ENCODE data around the gene RTN4R. TPM values are rescaled to one million over a fixed set of nuclear protein-coding genes. Genes with fewer than 3 reads are reported as not detected.

Gene RTN4R
- polyA plus RNA-seq, 1 of the 3 experiments (the other 2 are of a cell fraction): 0.23 TPM

- no peaks in the 10 kb centered on the region for H4K20me1 ChIP-seq (ENCODE audit: insufficient read depth)
- no peak overlapping the region for H3K27ac ChIP-seq (ENCODE audit: low read depth in 2 of 2, low read length in 1 of 2)
- ChIA-PET CTCF (interaction anchor here (0.7 to 1.0 kb wide), 3 partner anchors 15 to 56 kb away, joined by 3 to 5 read pairs (median 3); no protein-coding TSS in a partner anchor), POLR2A (no interaction called here)
- H3K9me2 ChIP-seq: no peaks in the 10 kb centered on the region
- H3K27me3 ChIP-seq (ENCODE audit: insufficient read depth): no peaks in the 10 kb centered on the region
- DNase-seq: no peak
- 53% methylated on average over 7 of the region's 9 CpGs for WGBS (ENCODE audit: low lambda C conversion rate)
- H2AFZ ChIP-seq (ENCODE audit: low read depth): no peak overlapping the region
- H3K4me1 ChIP-seq (ENCODE audit: control insufficient read depth in 1 of 2, insufficient read depth in 2 of 2, low read depth in 1 of 2, low read length in 1 of 2): peaks cover 0 to 23% of the 10 kb centered on the region in 2 experiments; a peak in 2 of 4 replicates
- no peaks in the 10 kb centered on the region for H3K9me3 ChIP-seq
- H3K4me3 ChIP-seq (ENCODE audit: low read depth in 2 of 2, low read length in 1 of 2): no peak overlapping the region
- H3K79me2 ChIP-seq (ENCODE audit: insufficient read depth): no peaks in the 10 kb centered on the region
- TF ChIP-seq USF1 (IDR thresholded peaks at IDR 0.05; ENCODE audit: borderline replicate concordance, low read depth) (no peak), RCOR1 (IDR thresholded peaks at IDR 0.05; ENCODE audit: low read length) (no peak), GATA2 (CRISPR knock-in tag; IDR thresholded peaks at IDR 0.05) (no peak), ZBTB33 (IDR thresholded peaks at IDR 0.05; ENCODE audit: borderline replicate concordance, low read depth) (no peak), EZH2phosphoT487 (IDR thresholded peaks at IDR 0.05; ENCODE audit: borderline replicate concordance, low read depth) (no peak), TEAD4 (IDR thresholded peaks at IDR 0.05; ENCODE audit: borderline replicate concordance, insufficient read depth) (no peak), FOXM1 (IDR thresholded peaks at IDR 0.05; ENCODE audit: low read depth) (no peak), PBX3 (IDR thresholded peaks at IDR 0.05) (no peak), CHD2 (IDR thresholded peaks at IDR 0.05; ENCODE audit: low read length, partially characterized antibody) (no peak), FOXJ3 (CRISPR knock-in tag; IDR thresholded peaks at IDR 0.05) (no peak), RXRA (IDR thresholded peaks at IDR 0.05; ENCODE audit: borderline replicate concordance, low read depth) (no peak)
- no peaks in the 10 kb centered on the region for H3K36me3 ChIP-seq (replicated peaks in 1 of 2; ENCODE audit: control insufficient read depth in 1 of 2, insufficient read depth in 2 of 2, low read length in 1 of 2)
- H3K4me2 ChIP-seq: no peak overlapping the region
- no peak overlapping the region for H3K9ac ChIP-seq
- H3F3A ChIP-seq (replicated peaks; ENCODE audit: insufficient read depth): no peaks in the 10 kb centered on the region
Observed at GRCh38 chr22:20210473-20211059, 57.6 kb downstream of the RTN4R start.

- Histone ChIP-seq H3K36me3 (replicated peaks in 1 of 2; ENCODE audit: control insufficient read depth in 1 of 2, insufficient read depth in 2 of 2, low read length in 1 of 2) (no peaks in the 10 kb centered on the region), H3K9me3 (no peaks in the 10 kb centered on the region), H3K27ac (ENCODE audit: low read depth in 2 of 2, low read length in 1 of 2) (no peak overlapping the region), H3K4me2 (no peak overlapping the region), H3K79me2 (ENCODE audit: insufficient read depth) (no peaks in the 10 kb centered on the region), H3K9ac (no peak overlapping the region), H3K9me2 (no peaks in the 10 kb centered on the region), H4K20me1 (ENCODE audit: insufficient read depth) (no peaks in the 10 kb centered on the region), H3K4me1 (ENCODE audit: control insufficient read depth in 1 of 2, insufficient read depth in 2 of 2, low read depth in 1 of 2, low read length in 1 of 2) (peaks cover 0 to 23% of the 10 kb centered on the region in 2 experiments; a peak in 2 of 4 replicates), H3F3A (replicated peaks; ENCODE audit: insufficient read depth) (no peaks in the 10 kb centered on the region), H3K27me3 (ENCODE audit: insufficient read depth) (no peaks in the 10 kb centered on the region), H2AFZ (ENCODE audit: low read depth) (no peak overlapping the region), H3K4me3 (ENCODE audit: low read depth in 2 of 2, low read length in 1 of 2) (no peak overlapping the region)
- POLR2A ChIA-PET: no interaction called here
- 67% methylated on average over 1 of the region's 11 CpGs for WGBS (ENCODE audit: low lambda C conversion rate)
- no peak for DNase-seq
- TF ChIP-seq SIN3A (IDR thresholded peaks at IDR 0.05; ENCODE audit: borderline replicate concordance, low read depth, low read length) (no peak), USF1 (IDR thresholded peaks at IDR 0.05; ENCODE audit: borderline replicate concordance, low read depth) (no peak)
- CTCF ChIA-PET: interaction anchor here (0.9 to 1.2 kb wide), 3 partner anchors 29 to 56 kb away, joined by 3 to 6 read pairs (median 5); no protein-coding TSS in a partner anchor
Observed at GRCh38 chr22:20209761-20210250, 58.3 kb downstream of the RTN4R start.
